Stimulated activated CD8-positive, alpha-beta memory T cell treated with anti-CD3 and anti-CD28 coated beads, Interleukin-2, amount 100 ng/mL, for 1 hour (primary cell): ENCODE data around the gene INF2.

Experiments used
- DNase-seq, 2 donors: peaks; one replicate each; pipeline ENCODE4 v3.0.0-alpha.2; 2020; ENCODE audit warnings: low read depth in 2 of 2

Gene INF2

GRCh38 chr14:104702673-104703072 lies 13.3 kb downstream of the INF2 start:
- DNase-seq: no peak

- no peak for DNase-seq
These were observed 13.9 kb downstream of the INF2 start for GRCh38 chr14:104703269-104703668.

GRCh38 chr14:104704252-104704651 lies 14.8 kb downstream of the INF2 start:
- DNase-seq: no peak

- DNase-seq: no peak
These were observed 16.1 kb downstream of the INF2 start for GRCh38 chr14:104705340-104706047.

- no peak for DNase-seq
These were observed 17.6 kb downstream of the INF2 start for GRCh38 chr14:104706733-104707607.

GRCh38 chr14:104707608-104708595 lies 18.5 kb downstream of the INF2 start:
- DNase-seq: no peak

GRCh38 chr14:104708606-104709268 lies 19.3 kb downstream of the INF2 start:
- DNase-seq: peak; percentile 52 to 53

GRCh38 chr14:104709387-104710039 lies 20.1 kb downstream of the INF2 start:
- DNase-seq: no peak

GRCh38 chr14:104710071-104710735 lies 20.8 kb downstream of the INF2 start:
- no peak for DNase-seq

GRCh38 chr14:104712881-104713734 lies 23.7 kb downstream of the INF2 start:
- DNase-seq: no peak

- no peak for DNase-seq
These were observed 24.6 kb downstream of the INF2 start for GRCh38 chr14:104714066-104714465.

- DNase-seq: no peak
These were observed 25.3 kb downstream of the INF2 start for GRCh38 chr14:104714681-104715080.

GRCh38 chr14:104715416-104715815 lies 26.0 kb downstream of the INF2 start:
- DNase-seq: no peak

GRCh38 chr14:104715871-104716270 lies 26.5 kb downstream of the INF2 start:
- no peak for DNase-seq

- no peak for DNase-seq
These were observed 27.7 kb downstream of the INF2 start for GRCh38 chr14:104717137-104717536.

GRCh38 chr14:104717646-104718045 lies 28.2 kb downstream of the INF2 start:
- DNase-seq: no peak

- no peak for DNase-seq
These were observed 28.7 kb downstream of the INF2 start for GRCh38 chr14:104718147-104718546.

GRCh38 chr14:104718871-104719270 lies 29.5 kb downstream of the INF2 start:
- DNase-seq: no peak

GRCh38 chr14:104719343-104719742 lies 29.9 kb downstream of the INF2 start:
- no peak for DNase-seq
